OCI-LY7 (cell line): Measurements from ENCODE around the gene GCLC.

Source experiments
- EZH2phosphoT487 ChIP-seq: fragments of 200-600 bp; sonication (generic); IDR thresholded peaks from 2 replicates; pipeline ENCODE4 v1.6.1; 2018; ENCODE audit warnings: low read depth, borderline replicate concordance, mild to moderate bottlenecking, mixed run types, antibody characterized with exemption, low read length, moderate library complexity, mixed read lengths
- TF ChIP-seq, protein P1 (sequence below): fragments of 200-600 bp; sonication (generic); conservative IDR thresholded peaks from 2 replicates; pipeline ENCODE4 v1.5.1; 2014; ENCODE audit warnings: mild to moderate bottlenecking, antibody characterized with exemption, low read length, moderate library complexity, mixed read lengths

DNA sequence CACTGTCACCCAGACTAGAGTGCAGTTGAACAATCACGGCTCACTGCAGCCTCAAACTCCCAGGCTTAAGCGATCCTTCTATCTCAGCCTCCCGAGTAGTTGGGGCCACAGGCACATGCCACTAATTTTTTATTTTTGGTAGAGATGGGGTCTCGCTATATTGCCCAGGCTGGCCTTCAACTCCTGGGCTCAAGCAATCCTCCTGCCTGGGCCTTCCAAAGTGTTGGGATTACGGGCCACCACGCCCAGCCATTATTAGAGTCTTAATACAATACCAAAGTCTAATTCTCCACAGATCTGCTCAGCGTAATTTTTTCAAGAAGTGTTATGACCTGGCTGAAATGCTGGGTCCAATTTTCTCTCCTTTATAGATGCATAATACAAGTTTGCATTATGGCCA, 3.0 kb downstream of the GCLC start:
- TF ChIP-seq, protein P1, sequence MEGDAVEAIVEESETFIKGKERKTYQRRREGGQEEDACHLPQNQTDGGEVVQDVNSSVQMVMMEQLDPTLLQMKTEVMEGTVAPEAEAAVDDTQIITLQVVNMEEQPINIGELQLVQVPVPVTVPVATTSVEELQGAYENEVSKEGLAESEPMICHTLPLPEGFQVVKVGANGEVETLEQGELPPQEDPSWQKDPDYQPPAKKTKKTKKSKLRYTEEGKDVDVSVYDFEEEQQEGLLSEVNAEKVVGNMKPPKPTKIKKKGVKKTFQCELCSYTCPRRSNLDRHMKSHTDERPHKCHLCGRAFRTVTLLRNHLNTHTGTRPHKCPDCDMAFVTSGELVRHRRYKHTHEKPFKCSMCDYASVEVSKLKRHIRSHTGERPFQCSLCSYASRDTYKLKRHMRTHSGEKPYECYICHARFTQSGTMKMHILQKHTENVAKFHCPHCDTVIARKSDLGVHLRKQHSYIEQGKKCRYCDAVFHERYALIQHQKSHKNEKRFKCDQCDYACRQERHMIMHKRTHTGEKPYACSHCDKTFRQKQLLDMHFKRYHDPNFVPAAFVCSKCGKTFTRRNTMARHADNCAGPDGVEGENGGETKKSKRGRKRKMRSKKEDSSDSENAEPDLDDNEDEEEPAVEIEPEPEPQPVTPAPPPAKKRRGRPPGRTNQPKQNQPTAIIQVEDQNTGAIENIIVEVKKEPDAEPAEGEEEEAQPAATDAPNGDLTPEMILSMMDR = no peak
- TF ChIP-seq EZH2phosphoT487 = no peak
